ENCODE data around the gene DPP7.
"Not testable (repeated sequence)": the region's sequence is repeated elsewhere in the genome, so short reads cannot be mapped to it uniquely, and the experiment has no call there.

The DPP7 gene

GRCh38 chr9:137129456-137130175, 15.1 kb upstream of the DPP7 start:
- peak; percentile 70 for DNase-seq (ENCODE audit: low spot score)

DNA sequence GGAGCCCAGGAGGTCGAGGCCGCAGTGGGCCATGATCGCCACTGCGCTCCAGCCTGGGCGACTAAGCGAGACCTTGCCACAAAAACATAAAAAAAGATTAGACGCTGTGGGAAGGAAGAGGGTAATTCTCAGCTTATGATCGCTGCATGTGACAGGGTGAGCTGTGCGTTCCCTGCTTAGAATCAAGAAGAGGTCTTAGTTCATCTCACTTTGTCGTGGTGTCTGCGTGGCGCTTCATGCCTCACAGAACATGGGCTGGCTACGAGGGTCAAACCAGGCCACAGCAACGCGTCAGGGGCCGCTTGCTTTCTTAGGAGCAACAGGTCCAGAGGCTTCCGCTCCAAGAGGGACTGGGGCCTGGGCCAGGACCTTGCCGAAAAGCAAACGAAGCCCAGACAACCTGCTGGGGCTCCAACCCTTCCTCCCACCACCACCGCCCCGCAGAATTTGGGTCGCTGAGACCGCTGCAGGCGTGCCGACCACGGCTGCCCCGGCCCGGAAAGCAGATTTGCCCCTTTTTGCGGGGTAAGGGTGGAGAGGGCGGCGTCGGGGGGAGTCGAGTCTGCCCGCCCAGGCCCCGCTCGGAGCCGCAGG, 14.4 kb upstream of the DPP7 start:
- DNase-seq (ENCODE audit: low spot score) = no peak

DNA sequence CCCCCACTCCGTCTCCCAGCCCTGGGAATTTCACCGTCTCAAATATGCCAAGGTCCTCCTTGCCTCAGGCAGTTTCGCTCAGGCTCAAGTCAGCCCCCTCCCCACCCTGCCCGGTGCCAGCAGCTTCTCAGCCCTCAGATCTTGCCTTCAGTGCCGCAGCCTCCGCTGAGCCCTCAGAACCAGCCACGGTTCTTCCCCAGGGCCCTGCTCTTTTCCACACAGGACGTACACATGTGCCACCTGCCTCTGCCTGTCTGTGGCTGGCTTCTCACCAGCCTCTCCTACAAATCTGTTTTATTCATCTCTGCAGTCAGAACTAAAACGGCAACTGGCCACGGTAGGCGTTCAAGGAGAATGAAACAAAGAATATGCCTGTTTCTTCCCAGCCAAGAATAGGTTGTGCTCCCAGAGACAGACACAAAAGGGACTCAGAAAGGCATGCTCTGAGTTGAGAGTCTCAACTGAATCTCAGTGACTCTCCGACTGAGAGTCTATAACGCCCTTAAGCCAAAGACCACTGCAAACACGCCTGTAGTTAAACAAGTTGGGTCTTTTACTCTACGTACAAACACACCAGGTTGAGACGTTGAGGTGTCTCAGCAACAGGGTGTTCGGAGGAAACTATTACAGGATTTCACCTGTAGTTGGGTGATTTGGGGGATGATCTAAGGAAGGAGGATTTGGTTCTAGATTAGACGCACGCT, 13.8 kb upstream of the DPP7 start:
- no peak for DNase-seq (ENCODE audit: low spot score)

GRCh38 chr9:137127301-137128157, 13.0 kb upstream of the DPP7 start:
- DNase-seq (ENCODE audit: low spot score) = no peak

DNA sequence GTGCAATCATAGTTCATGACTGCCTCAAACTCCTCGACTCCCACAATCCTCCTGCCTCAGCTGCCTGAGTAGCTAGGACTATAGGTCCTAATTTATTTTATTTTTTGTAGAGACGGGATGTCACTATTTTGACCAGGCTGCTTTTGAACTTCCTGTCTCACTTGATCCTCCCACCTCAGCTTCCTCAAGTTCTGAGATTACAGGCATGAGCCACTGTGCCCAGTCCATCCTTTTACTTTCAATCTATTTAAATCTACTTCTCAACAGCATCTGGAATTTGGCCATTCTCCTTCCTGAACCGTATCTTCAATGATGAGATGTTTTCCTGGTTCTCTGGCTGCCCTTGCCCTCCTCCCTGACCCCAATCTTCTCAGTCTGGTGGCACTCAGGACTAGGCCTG, 12.3 kb upstream of the DPP7 start:
- no peak for DNase-seq (ENCODE audit: low spot score)

- not testable (repeated sequence) for DNase-seq (ENCODE audit: low spot score)
Measured at GRCh38 chr9:137123952-137124462, 9.5 kb upstream of the DPP7 start.

- DNase-seq (ENCODE audit: low spot score) = no peak
Measured at GRCh38 chr9:137123468-137123837, 8.9 kb upstream of the DPP7 start.

GRCh38 chr9:137122796-137123467, 8.4 kb upstream of the DPP7 start:
- not testable (repeated sequence) for DNase-seq (ENCODE audit: low spot score)

DNA sequence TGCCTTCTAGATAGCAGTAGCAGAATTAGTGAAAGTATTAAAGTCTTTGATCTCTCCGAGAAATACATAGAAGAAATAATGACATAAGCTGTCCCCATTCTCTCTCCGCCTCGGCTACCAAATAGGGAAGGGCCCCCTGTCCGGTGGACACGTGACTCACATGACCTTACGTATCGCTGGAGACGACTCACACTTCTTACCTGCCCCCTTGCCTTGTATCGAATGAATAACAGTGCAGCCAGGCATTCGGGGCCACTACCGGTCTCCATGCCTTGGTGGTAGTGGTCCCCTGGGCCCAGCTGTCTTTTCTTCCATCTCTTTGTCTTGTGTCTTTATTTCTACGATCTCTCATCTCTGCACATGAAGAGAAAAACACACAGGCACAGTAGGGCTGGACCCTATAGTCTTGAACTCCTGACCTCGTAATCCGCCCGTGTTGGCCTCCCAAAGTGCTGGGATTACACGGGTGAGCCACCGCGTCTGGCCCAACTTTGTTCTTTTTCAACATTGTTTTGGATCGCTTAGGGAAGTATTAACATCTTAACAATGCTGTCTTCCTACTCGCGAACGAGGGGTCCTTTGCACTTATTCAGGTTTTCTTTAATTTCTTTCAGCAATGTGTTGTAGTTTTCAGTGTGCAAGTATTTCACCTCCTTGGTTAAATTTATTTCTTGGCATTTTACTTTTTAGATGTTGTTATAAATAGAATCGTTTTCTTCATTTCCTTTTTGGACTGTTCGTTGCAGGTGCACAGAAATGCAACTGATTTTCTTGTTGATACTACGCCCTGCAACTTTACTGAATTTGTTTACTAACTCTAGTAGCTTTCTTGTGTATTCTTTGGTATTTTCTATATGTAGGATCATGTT, 7.6 kb upstream of the DPP7 start:
- not testable (repeated sequence) for DNase-seq (ENCODE audit: low spot score)

DNA sequence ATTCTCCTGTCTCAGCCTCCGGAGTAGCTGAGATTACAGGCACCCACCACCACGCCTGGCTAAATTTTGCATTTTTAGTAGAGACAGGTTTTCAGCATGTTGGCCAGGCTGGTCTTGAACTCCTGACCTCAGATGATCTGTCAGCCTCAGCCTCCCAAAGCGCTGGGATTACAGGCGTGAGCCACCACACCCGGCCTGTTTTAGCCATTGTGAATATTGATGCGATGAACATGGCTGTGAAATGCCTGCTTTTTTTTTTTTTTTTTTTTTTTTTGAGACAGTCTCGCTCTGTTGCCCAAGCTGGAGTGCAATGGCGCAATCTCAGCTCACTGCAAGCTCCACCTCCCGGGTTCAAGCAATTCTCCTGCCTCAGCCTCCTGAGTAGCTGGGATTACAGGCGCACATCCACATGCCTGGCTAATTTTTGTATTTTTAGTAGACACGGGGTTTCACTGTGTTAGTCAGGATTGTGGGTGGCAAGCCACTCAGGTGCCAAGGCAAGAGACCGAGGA, 3.6 kb upstream of the DPP7 start:
- DNase-seq (ENCODE audit: low spot score) = not testable (repeated sequence)

DNA sequence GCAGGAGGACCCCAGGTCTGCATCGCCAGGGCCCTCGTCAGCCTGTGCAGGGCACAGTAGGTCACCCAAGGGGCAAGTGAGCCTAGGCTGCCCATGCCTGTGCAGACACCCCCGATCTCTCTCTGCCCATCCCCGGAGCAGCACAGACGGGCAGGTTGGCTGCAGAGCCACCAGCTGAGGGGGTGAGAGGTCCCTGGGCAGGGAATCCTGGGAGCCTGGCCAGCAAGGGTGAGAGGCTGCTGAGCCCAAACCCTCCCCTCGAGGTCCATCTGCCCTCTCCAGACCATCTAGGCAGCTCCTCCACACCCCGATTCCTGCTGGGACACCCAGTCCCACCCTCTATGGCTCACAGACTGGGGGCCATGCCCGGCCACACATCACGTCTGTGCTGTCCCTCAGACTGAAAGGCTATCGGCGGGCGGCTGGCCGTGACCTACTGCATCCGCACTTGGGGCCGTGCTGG, 2.8 kb upstream of the DPP7 start:
- DNase-seq (ENCODE audit: low spot score) = no peak

DNA sequence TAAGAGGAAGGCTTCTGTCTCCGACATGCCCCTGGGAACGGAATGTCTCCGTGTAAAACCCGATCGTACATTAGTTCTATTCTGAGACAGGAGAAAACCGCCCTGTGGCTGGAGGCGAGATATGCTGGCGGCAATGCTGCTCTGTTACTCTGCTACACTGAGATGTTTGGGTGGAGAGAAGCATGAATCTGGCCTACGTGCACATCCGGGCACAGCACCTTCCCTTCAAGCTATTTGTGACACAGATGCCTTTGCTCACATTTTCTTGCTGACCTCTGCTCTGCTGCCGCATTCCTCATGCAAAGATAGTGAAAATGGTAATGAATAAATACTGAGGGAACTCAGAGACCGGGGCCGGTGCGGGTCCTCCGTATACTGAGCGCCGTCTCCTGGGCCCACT, 2.2 kb upstream of the DPP7 start:
- no peak for DNase-seq (ENCODE audit: low spot score)

- no peak for DNase-seq (ENCODE audit: low spot score)
Measured at GRCh38 chr9:137116027-137116507, 1.5 kb upstream of the DPP7 start.

DNA sequence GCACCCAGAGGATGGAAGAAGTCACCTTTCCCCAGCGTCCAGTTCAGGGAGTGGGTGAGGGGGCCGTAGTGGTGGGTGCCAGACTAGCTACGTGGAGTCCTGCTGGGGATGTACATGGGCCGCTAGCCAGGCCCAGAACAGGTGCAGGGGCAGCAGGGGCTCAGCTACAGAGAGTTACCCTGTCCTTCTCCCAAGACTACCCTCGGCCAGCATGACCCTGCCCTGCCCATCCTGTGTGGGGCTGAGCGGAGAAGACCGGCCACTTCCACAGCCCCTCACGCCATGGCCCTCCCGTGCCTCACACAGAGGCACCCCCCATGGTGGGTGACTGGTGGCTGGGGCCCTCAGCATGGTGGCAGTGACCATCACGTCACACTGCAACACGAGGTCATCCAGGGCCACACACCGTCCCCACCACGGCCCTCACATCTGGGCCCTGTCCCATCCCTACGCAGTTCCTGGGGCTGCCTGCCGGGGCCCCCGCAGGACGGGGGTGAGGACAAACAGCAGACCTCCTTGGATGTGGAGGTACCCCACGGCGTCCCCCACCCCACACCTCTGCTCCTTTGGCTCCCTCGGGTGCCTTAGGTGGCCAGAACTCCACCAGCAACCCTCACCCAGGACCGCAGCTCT, 977 bp upstream of the DPP7 start:
- no peak for DNase-seq (ENCODE audit: low spot score)

- DNase-seq (ENCODE audit: low spot score) = no peak
Measured at GRCh38 chr9:137114220-137114612, 317 bp downstream of the DPP7 start.

GRCh38 chr9:137113385-137114159, 961 bp downstream of the DPP7 start:
- DNase-seq (ENCODE audit: low spot score) = no peak

- DNase-seq (ENCODE audit: low spot score) = no peak
Measured at GRCh38 chr9:137112564-137113384, 1.8 kb downstream of the DPP7 start.
